GM12878 (cell line): ENCODE data around the gene LMO7. TPM values are rescaled to one million over a fixed set of nuclear protein-coding genes. Genes with fewer than 3 reads are reported as not detected.

Experiments
- ATAC-seq: fragments of 200-7000 bp; cut with Tn5 transposase; 3 replicates; pipeline ENCODE4 v1.9.1; 2020; ENCODE audit warnings: mild to moderate bottlenecking, moderate library complexity
- BruUV-seq: library from RNA; stranded (reverse); fragments of 400-500 nt; replicated peaks from 2 replicates; lab custom pipeline; 2021; lab: Mats Ljungman, UMichigan
- CTCF ChIA-PET: fragments of 300-600 bp; sonication (Branson Sonifier 250); formaldehyde crosslinking; extraction: SDS; loops from one replicate; lab custom pipeline; 2021; ENCODE audit warnings: inconsistent platforms; lab: Yijun Ruan, JAX
- POLR2A ChIA-PET: fragments of 350-600 bp; formaldehyde crosslinking; extraction: SDS; loops from one replicate; lab custom pipeline; 2021; ENCODE audit warnings: inconsistent platforms; lab: Charles Lee
- RAD21 ChIA-PET: fragments of 300-600 bp; sonication (Branson Sonifier 250); formaldehyde crosslinking; loops from one replicate; lab custom pipeline; 2023; ENCODE audit warnings: antibody characterized with exemption; ENCODE audit not compliant: unreplicated experiment; lab: Charles Lee
- SMC1A ChIA-PET: fragments of 300-600 bp; sonication (Branson Sonifier 250); formaldehyde crosslinking; loops from one replicate; lab custom pipeline; 2023; ENCODE audit not compliant: unreplicated experiment, uncharacterized antibody; lab: Charles Lee
- DNase-seq: peaks from one replicate; pipeline ENCODE4 v3.0.0-alpha.2; 2011; ENCODE audit warnings: low read depth, low spot score
- FAIRE-seq: peaks from 3 replicates; lab custom pipeline; 2011; peaks lifted over from hg19 to GRCh38; lab: Jason Lieb, UNC
- H2AFZ ChIP-seq: 2 replicates; pipeline ENCODE4 v1.6.0; 2011; ENCODE audit warnings: low read depth, low read length, control low read depth; ENCODE audit not compliant: control insufficient read depth
- H3K27ac ChIP-seq: 2 replicates; pipeline ENCODE4 v1.5.1; 2011; ENCODE audit warnings: control low read depth; ENCODE audit not compliant: control insufficient read depth, insufficient read depth
- H3K27me3 ChIP-seq, 2 experiments: replicated peaks in 1 of 2; 2 replicates each; pipeline versions ENCODE4 v1.6.0 to v1.6.1; 2011; ENCODE audit warnings: low read length in 1 of 2; ENCODE audit not compliant: control insufficient read depth in 2 of 2, insufficient read depth in 2 of 2
- H3K36me3 ChIP-seq, 2 experiments: 2 replicates each; pipeline ENCODE4 v1.5.1; 2011; ENCODE audit warnings: low read length in 1 of 2; ENCODE audit not compliant: control insufficient read depth in 2 of 2, insufficient read depth in 2 of 2
- H3K4me1 ChIP-seq: 2 replicates; pipeline ENCODE4 v1.6.1; 2011; ENCODE audit warnings: mild to moderate bottlenecking, low read length, moderate library complexity, mixed read lengths; ENCODE audit not compliant: control insufficient read depth, insufficient read depth
- H3K4me2 ChIP-seq: 2 replicates; pipeline ENCODE4 v1.6.0; 2011; ENCODE audit warnings: control low read depth; ENCODE audit not compliant: control insufficient read depth, insufficient read depth
- H3K4me3 ChIP-seq: fragments of 200-600 bp; sonication (generic); 2 replicates; pipeline ENCODE4 v1.5.1; 2016
- H3K79me2 ChIP-seq: 2 replicates; pipeline ENCODE4 v1.6.0; 2011; ENCODE audit warnings: low read length; ENCODE audit not compliant: control insufficient read depth, insufficient read depth
- H3K9ac ChIP-seq: 2 replicates; pipeline ENCODE4 v1.8.0; 2011; ENCODE audit warnings: low read length, control low read depth, mixed read lengths; ENCODE audit not compliant: control insufficient read depth, insufficient read depth
- H3K9me3 ChIP-seq: replicated peaks from 3 replicates; pipeline ENCODE4 v1.5.1; 2011; ENCODE audit warnings: mild to moderate bottlenecking, low read length; ENCODE audit not compliant: control insufficient read depth, insufficient read depth
- H4K20me1 ChIP-seq: 2 replicates; pipeline ENCODE4 v1.6.0; 2011; ENCODE audit not compliant: control insufficient read depth, insufficient read depth
- ATF2 ChIP-seq: IDR thresholded peaks from 2 replicates; pipeline ENCODE4 v1.6.1; 2012; ENCODE audit warnings: low read length, inconsistent platforms
- CBFB ChIP-seq: IDR thresholded peaks from 2 replicates; pipeline ENCODE4 v1.6.1; 2016; ENCODE audit warnings: antibody characterized with exemption, low read depth
- CREM ChIP-seq: IDR thresholded peaks from 2 replicates; pipeline ENCODE4 v1.6.1; 2014; ENCODE audit warnings: antibody characterized with exemption, low read depth
- E2F8 ChIP-seq: fragments of 450-650 bp; IDR thresholded peaks from 2 replicates; pipeline ENCODE4 v1.6.1; 2018; ENCODE audit warnings: mild to moderate bottlenecking, low read depth, moderate library complexity; ENCODE audit not compliant: partially characterized antibody
- NFYB ChIP-seq: IDR thresholded peaks from 2 replicates; pipeline ENCODE4 v1.6.1; 2011; ENCODE audit warnings: low read depth, mild to moderate bottlenecking, low read length, improper control_type of control experiment, moderate library complexity; ENCODE audit not compliant: insufficient read depth
- NR2C2 ChIP-seq: IDR thresholded peaks from 2 replicates; pipeline ENCODE4 v1.6.1; 2011; ENCODE audit warnings: borderline replicate concordance, low read depth; ENCODE audit not compliant: control insufficient read depth, insufficient read length
- PML ChIP-seq: IDR thresholded peaks from 2 replicates; pipeline ENCODE4 v1.6.1; 2012; ENCODE audit warnings: low read length, inconsistent platforms
- POLR2AphosphoS5 ChIP-seq: IDR thresholded peaks from 2 replicates; pipeline ENCODE4 v1.6.1; 2011; ENCODE audit warnings: mild to moderate bottlenecking, low read length, inconsistent platforms
- SP1 ChIP-seq: IDR thresholded peaks from one replicate; pipeline ENCODE4 v1.6.1; 2011; ENCODE audit warnings: low read depth, low read length
- SREBF2 ChIP-seq: IDR thresholded peaks from 2 replicates; pipeline ENCODE4 v1.6.1; 2012; ENCODE audit warnings: mild to moderate bottlenecking, low read length
- TCF7 ChIP-seq: IDR thresholded peaks from 2 replicates; pipeline ENCODE4 v1.6.1; 2014; ENCODE audit warnings: antibody characterized with exemption, borderline replicate concordance
- ZSCAN29 ChIP-seq: fragments of 450-650 bp; IDR thresholded peaks from 2 replicates; pipeline ENCODE4 v1.6.1; 2017; ENCODE audit warnings: mild to moderate bottlenecking, moderate library complexity
- WGBS: methylation state at CpG from one replicate; pipeline ENCODE4 v1.1.6; 2016; ENCODE audit warnings: low lambda C conversion rate; ENCODE audit not compliant: insufficient replicate concordance, insufficient coverage; ENCODE audit errors: missing lambda C conversion rate; 5-methylcytosine and 5-hydroxymethylcytosine counted together
- in situ Hi-C: fragments of 300-500 bp; cut with MboI; formaldehyde crosslinking; loops from 9 replicates; pipeline ENCODE4 v1.14.3; 2018; ENCODE audit warnings: mixed read lengths
- intact Hi-C: fragments of 100-400 bp; cut with micrococcal nuclease; formaldehyde crosslinking; loops from one replicate; pipeline ENCODE4 v1.14.2; 2022; ENCODE audit not compliant: unreplicated experiment
- polyA plus RNA-seq, 11 experiments: library from polyadenylated mRNA; depleted of rRNA in 4 of 11; unstranded in 6 of 11; stranded (reverse) in 5 of 11; fragments of >200 nt; fragmentation: Nextera tagmentation in 4 of 11; fragmentation: Illumina TruSeq in 1 of 11; extraction: Ambion mirVana in 4 of 11; extraction: Trizol in 1 of 11; gene quantifications; 1 replicate in 1 of 11; 2 replicates in 10 of 11; pipeline versions ENCODE4 v1.2.1 to v1.2.3, GENCODE V29; 2011 to 2016; ENCODE audit warnings: inconsistent platforms in 2 of 11, missing spikeins in 2 of 11, low read depth in 1 of 11
- total RNA-seq, 4 experiments: library from RNA; depleted of rRNA in 3 of 4; stranded (reverse); fragments of >200 nt in 3 of 4; fragmentation: Illumina TruSeq in 1 of 4; extraction: Trizol in 1 of 4; gene quantifications; 2 replicates each; pipeline versions ENCODE4 v1.2.1 to v1.2.3, GENCODE V29; 2013 to 2021
- TF ChIP-seq, protein P1 (sequence below): fragments of 450-650 bp; formaldehyde crosslinking; IDR thresholded peaks from 2 replicates; pipeline ENCODE4 v1.4.0; 2020; ENCODE audit warnings: mild to moderate bottlenecking, moderate library complexity
- TF ChIP-seq, protein P2 (sequence below): fragments of 450-650 bp; IDR thresholded peaks from 2 replicates; pipeline ENCODE4 v1.6.1; 2018; ENCODE audit warnings: borderline replicate concordance, mild to moderate bottlenecking; ENCODE audit not compliant: partially characterized antibody

LMO7 gene
- total and polyA plus RNA-seq, 10 of the 15 experiments (the other 5 are each of a cell fraction or from before 2014, with no cell fraction given): 8.5 to 67.8 (median 36.8) TPM

- POLR2A ChIA-PET: no interaction called here
- in situ Hi-C loops: loop anchor here (5.0 to 10.0 kb wide), 4 partner anchors 142 to 1099 kb away; no protein-coding TSS in a partner anchor
- H3K4me3 ChIP-seq: no peak overlapping the region
These were observed 239.3 kb downstream of the LMO7 start for GRCh38 chr13:75875450-75875849.

More at GRCh38 chr13:75875450-75875849, 239.3 kb downstream of the LMO7 start:
- intact Hi-C loops: no loop called here
- DNase-seq: no peak
- H3K9me3 ChIP-seq: no peaks in the 10 kb centered on the region; the same call in 2 of the 3 replicates
- H3K9ac ChIP-seq: no peak overlapping the region
- H2AFZ ChIP-seq: no peak overlapping the region
- ChIA-PET CTCF (interaction anchor here (0.7 to 11.3 kb wide), 20 partner anchors 10 to 1028 kb away, joined by 3 to 296 read pairs (median 6); no protein-coding TSS in a partner anchor), RAD21 (interaction anchor here (1.0 to 11.8 kb wide), 10 partner anchors 14 to 1028 kb away, joined by 3 to 184 read pairs (median 8); no protein-coding TSS in a partner anchor), SMC1A (interaction anchor here (1.1 to 11.6 kb wide), 8 partner anchors 14 to 1027 kb away, joined by 3 to 228 read pairs (median 8); no protein-coding TSS in a partner anchor)
- H3K4me2 ChIP-seq: no peak overlapping the region
- H3K27me3 ChIP-seq: no peaks in the 10 kb centered on the region; a peak in 1 of 4 replicates
- no peak for ATAC-seq
- H3K4me1 ChIP-seq: 0 out of 2 replicates have a peak, but pooled peaks cover 2% of the 10 kb centered on the region
- no peaks in the 10 kb centered on the region for H3K36me3 ChIP-seq
- TF ChIP-seq TCF7: no peak
- TF ChIP-seq SP1: no peak
- no peak for TF ChIP-seq ZSCAN29
- no peak for TF ChIP-seq CBFB
- TF ChIP-seq, protein P1, sequence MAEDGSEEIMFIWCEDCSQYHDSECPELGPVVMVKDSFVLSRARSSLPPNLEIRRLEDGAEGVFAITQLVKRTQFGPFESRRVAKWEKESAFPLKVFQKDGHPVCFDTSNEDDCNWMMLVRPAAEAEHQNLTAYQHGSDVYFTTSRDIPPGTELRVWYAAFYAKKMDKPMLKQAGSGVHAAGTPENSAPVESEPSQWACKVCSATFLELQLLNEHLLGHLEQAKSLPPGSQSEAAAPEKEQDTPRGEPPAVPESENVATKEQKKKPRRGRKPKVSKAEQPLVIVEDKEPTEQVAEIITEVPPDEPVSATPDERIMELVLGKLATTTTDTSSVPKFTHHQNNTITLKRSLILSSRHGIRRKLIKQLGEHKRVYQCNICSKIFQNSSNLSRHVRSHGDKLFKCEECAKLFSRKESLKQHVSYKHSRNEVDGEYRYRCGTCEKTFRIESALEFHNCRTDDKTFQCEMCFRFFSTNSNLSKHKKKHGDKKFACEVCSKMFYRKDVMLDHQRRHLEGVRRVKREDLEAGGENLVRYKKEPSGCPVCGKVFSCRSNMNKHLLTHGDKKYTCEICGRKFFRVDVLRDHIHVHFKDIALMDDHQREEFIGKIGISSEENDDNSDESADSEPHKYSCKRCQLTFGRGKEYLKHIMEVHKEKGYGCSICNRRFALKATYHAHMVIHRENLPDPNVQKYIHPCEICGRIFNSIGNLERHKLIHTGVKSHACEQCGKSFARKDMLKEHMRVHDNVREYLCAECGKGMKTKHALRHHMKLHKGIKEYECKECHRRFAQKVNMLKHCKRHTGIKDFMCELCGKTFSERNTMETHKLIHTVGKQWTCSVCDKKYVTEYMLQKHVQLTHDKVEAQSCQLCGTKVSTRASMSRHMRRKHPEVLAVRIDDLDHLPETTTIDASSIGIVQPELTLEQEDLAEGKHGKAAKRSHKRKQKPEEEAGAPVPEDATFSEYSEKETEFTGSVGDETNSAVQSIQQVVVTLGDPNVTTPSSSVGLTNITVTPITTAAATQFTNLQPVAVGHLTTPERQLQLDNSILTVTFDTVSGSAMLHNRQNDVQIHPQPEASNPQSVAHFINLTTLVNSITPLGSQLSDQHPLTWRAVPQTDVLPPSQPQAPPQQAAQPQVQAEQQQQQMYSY (CRISPR knock-in tag): no peak
- no peak for TF ChIP-seq ATF2
- no peak for TF ChIP-seq PML
- no peak for TF ChIP-seq NFYB
- TF ChIP-seq POLR2AphosphoS5: no peak
- no peak for TF ChIP-seq NR2C2
- TF ChIP-seq CREM: no peak
- TF ChIP-seq SREBF2: no peak
- no peak for TF ChIP-seq E2F8
- TF ChIP-seq, protein P2, sequence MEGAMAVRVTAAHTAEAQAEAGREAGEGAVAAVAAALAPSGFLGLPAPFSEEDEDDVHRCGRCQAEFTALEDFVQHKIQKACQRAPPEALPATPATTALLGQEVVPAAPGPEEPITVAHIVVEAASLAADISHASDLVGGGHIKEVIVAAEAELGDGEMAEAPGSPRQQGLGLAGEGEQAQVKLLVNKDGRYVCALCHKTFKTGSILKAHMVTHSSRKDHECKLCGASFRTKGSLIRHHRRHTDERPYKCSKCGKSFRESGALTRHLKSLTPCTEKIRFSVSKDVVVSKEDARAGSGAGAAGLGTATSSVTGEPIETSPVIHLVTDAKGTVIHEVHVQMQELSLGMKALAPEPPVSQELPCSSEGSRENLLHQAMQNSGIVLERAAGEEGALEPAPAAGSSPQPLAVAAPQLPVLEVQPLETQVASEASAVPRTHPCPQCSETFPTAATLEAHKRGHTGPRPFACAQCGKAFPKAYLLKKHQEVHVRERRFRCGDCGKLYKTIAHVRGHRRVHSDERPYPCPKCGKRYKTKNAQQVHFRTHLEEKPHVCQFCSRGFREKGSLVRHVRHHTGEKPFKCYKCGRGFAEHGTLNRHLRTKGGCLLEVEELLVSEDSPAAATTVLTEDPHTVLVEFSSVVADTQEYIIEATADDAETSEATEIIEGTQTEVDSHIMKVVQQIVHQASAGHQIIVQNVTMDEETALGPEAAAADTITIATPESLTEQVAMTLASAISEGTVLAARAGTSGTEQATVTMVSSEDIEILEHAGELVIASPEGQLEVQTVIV: no peak
- H4K20me1 ChIP-seq: no peaks in the 10 kb centered on the region
- no peak overlapping the region for H3K27ac ChIP-seq
- H3K79me2 ChIP-seq: no peaks in the 10 kb centered on the region
- no peak for FAIRE-seq
- 0% methylated on average over 1 of the region's 1 CpG for WGBS
- BruUV-seq: no TSS peak
